HG02798 (cell line): ENCODE results near the gene NFE2.
"Not testable (repeated sequence)": the region's sequence is repeated elsewhere in the genome, so short reads cannot be mapped to it uniquely, and the experiment has no call there.

Experiments used
- ATAC-seq: cut with Tn5 transposase; IDR thresholded peaks from one replicate; pipeline ENCODE4 v1.9.1; 2021; ENCODE audit warnings: mild to moderate bottlenecking; ENCODE audit not compliant: unreplicated experiment, poor library complexity

Gene NFE2

DNA sequence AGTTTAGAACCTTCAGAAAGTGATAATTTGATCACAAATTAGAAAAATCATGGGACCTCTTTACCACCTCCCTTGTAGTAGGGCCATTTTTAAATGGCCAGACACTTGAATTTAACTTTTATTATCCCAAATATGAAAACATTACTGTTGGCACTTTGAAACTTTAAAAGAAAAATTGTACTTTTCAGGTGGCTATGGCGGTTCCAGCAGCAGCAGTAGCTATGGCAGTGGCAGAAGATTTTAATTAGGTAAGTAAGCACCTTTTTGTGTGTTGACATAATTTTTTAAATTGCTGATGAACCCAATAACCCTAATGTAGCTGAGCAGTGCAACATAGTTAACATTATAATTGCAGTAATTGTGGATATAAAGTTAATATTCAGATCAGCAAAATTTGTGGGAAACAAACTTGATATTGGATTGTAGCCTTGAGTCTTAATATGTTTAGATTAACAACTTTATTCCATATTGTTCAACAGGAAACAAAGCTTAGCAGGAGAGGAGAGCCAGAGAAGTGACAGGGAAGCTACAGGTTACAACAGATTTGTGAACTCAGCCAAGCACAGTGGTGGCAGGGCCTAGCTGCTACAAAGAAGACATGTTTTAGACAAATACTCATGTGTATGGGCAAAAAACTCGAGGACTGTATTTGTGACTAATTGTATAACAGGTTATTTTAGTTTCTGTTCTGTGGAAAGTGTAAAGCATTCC is 16.6 kb downstream of the NFE2 start:
- not testable (repeated sequence) for ATAC-seq

DNA sequence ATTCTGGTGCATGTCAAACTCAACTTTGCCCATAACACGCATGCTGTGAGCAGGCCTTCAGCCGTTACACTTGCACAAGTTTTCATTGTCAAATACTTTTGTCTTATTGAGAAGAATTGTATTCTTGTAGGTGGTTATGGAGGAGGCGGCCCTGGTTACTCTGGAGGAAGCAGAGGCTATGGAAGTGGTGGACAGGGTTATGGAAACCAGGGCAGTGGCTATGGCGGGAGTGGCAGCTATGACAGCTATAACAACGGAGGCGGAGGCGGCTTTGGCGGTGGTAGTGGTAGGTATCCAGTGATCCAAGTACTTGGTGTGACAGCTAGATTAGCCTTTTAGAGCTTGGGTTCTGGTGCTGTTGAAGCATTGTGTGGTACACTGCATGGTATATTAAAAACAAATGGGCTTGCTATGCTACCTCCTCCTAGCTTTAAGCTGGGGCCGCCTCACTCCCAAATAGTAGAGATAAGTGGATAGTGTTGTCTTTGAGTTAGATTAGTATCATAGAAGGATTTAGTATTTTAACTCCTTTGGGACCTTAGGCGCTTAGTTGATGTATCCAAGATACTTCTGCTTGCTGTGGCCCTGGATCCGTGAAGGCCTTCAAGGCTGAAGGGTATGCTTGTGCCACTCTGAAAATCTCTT is 17.7 kb downstream of the NFE2 start:
- ATAC-seq = no peak

DNA sequence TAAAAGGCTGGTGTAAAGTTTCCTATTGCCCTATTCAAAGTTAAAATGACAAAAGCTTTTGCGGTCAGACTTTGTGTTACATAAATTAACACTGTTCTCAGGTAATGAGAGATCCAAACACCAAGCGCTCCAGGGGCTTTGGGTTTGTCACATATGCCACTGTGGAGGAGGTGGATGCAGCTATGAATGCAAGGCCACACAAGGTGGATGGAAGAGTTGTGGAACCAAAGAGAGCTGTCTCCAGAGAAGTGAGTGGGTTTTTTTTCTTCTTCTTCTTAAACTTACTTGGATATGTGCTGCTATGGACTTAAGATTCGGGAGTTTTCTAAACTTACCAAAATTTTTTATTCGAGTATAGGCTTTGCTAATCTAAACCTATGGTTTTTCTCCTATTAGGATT is 19.1 kb downstream of the NFE2 start:
- ATAC-seq = not testable (repeated sequence)

DNA sequence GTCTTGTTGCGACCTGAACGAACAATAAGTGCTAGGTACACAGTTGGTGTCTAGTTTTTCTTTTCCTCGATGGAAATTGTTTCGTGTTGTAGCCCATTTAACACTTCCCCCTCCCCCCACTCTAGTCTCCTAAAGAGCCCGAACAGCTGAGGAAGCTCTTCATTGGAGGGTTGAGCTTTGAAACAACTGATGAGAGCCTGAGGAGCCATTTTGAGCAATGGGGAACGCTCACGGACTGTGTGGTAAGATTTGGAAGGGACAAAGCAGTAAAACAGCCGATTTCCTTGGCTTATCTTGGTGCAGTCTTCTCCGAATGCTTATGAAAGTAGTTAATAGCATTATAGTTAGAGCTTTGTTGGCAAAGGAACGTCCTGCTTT is 19.6 kb downstream of the NFE2 start:
- ATAC-seq = not testable (repeated sequence)

DNA sequence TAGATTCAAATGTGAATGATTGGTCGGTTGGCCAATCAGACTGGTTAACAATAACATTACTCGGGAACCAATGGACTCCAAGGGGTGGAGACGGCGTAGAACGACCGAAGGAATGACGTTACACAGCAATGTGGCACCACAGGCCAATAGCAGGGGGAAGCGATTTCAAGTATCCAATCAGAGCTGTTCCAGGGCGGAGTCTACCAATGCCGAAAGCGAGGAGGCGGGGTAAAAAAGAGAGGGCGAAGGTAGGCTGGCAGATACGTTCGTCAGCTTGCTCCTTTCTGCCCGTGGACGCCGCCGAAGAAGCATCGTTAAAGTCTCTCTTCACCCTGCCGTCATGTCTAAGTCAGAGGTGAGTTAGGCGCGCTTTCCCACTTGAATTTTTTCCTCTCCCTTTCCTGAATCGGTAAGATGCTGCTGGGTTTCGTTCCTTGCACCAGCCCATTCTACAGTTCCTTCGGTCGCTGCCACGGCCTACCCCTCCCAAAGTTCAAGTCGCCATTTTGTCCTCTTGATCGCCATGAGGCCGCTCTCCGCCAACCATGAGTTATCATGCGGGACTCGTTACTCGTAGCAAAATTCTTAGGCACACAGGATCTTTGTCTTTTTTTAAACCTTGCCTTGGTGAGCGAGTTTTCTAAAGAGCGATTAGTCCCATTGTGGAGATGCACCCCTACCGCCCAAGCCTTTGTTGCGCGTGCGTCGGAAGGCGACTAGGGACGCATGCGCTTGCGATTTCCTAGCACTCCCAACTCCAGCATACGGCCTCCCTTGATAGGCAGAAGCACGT is 20.2 kb downstream of the NFE2 start, which contains the start of gene HNRNPA1:
Gene HNRNPA1, plus strand, starts transcription at position 259 of the 793 bp plus-strand sequence. Its CDS starts 82 bp downstream, at position 341.
- peak; percentile 89 for ATAC-seq

DNA sequence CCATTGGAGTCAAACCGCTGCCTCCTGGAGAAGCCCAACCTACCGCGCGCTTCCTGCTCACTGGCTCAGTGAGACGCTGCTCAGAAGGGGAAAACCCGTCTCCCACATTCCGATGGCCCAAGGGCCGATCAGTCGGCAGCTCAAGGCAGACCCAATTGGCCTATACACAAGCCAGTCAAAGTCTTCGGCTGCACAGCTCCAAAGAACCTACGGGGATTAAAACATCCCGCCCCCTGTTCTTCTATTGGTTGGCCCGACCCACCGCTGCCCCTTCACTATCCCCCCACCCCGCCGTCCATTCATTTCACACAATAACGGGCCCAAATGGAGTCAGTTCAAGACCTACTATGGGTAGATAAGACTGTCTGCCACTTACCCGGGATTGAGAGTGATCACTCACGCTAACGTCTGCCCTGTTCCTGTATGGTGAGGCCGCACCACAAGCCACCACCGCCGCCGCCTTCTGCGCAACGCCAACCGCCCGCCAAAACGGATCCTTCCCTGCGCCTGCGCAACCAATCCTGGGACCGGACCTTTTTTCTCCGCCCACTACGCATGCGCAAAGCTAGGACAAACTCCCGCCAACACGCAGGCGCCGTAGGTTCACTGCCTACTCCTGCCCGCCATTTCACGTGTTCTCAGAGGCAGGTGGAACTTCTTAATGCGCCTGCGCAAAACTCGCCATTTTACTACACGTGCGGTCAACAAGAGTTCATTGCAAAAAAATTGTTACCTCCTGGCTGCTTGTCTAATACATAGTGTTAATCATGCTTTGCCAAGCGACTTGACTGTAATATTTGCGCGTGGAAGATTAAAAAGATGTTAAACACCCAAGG is 21.0 kb downstream of the NFE2 start, which contains the start of gene CBX5:
Gene CBX5, minus strand, starts transcription at position 491 of the 836 bp plus-strand sequence. CDS start 22,472 bp downstream, outside the sequence.
- ATAC-seq = peak; percentile 74

DNA sequence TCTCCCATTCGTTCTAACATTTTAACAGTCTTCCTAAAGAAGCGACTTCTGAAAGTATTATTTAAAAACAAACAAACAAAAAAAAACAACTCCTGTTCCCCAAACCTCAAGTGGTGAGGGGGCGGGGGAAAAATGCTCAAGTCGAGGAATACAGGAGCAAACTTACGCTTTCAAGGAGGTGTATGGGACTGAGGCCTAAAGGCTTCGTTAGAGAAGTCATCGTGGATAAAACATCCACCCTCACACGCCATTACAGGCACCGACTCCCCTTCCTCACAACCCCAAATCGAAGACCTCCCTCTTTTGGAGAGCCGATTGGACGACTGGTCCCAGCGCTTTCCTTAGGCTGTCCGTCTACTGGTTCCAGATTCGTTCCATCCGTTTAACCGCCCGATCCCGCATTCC is 21.6 kb downstream of the NFE2 start:
- ATAC-seq = no peak

DNA sequence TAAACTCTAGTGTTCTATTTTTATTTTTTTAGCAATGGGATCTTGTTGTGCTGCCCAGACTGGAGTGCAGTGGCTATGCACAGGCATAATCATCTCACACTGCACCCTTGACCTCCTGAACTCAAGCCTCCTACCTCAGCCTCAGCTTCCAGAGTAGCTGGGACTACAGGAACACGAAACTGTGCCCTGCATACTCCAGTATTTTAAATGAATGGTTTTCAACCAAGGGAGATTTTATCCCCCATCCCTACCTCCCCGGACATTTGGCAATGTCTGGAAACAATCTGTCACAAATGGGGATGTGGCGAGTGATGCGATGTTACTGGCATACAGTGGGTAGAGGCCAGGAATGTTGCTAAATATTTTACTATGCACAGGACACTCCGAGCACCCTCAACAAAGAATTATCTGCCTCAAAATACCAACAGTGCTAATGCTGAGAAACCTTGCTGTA is 23.0 kb downstream of the NFE2 start:
- no peak for ATAC-seq

DNA sequence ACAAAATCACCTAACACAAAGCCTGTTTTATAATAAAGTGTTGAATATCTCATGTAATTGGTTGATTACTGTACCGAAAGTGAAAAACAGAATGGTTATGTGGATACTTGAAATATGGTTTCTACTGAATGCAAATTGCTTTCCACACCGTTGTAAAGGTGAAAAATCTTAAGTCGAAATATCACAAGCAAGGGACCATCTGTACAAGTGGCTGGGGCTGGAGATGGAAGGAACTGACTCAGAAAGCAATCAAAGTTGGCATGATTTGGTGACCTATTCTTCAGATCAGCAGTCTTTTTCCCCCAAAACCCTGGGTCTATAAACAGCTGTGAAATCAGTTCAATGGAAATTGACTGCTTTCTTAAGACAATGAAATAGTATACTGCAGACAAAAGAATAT is 24.4 kb downstream of the NFE2 start:
- no peak for ATAC-seq

DNA sequence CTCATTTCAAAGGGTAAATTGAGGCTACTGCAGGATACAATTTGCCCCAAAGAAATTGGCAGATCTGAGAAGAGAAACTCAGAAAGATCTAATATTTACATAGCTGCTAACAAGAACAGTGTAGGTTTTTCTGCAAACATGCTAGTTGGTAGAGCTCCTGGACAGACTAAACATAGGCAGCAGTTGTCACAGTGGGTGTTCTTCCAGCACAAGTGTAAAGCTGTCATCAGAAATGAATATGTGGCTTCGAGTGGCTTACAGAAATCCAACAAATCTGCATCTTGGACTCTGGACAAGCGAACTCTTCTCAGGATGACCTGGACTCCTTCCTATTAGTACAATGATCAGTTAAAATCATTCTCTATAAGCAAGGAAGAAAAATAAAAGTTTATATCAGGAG is 26.8 kb downstream of the NFE2 start:
- ATAC-seq = no peak

DNA sequence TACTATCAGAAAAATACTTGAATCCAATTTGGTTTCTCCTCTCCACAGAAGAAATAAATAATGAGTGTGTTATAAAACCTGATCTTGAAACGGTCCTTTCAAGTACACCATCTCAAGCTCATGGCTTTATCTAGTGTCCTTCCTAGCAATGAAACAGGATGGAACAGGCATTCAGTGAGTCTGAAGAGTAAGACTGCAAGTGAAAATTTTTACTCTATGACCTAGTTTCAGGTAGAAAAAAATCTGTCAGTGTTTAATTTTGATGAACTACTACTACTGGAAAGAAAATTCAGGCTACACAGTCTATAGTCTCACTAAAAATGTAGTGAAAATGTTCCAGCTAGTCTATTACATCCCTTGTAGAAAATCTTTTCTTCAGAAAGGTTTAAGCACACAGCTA is 28.6 kb downstream of the NFE2 start:
- no peak for ATAC-seq

DNA sequence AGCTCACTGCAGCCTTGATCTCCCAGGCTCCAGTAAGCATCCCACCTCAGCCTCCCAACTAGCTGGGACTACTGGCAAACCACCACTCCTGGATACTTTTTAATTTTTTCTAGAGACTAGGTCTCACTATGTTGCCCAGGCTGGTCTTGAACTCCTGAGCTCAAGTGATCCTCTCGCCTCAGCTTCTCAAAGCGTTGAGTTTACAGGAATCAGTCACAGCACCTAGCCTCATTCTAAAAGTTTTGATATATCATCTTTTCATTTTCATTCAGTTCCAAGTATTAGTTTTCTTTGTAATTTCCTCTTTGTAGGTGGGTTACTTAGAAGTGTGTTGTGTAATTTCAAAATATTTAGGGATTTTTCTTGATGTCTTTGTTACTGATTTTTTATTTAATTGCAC is 30.5 kb downstream of the NFE2 start:
- no peak for ATAC-seq

DNA sequence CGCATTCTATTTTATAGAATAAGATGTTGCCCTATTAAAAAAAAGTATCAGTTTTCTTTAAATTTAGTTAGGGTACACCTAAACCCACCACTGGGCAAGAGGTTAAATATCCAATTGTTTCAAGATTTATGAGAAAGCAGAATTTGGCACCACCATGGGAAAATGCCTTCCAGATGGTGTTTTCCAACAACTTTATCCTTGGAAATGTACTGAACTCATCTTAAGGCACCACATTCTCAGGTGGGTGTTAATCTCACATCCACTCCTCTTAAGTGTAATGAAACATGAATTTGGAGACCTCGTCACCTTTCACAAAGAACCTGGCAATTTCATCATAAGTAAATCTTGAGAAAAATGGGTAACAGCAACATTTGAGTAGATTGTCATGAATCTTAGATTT is 34.0 kb downstream of the NFE2 start:
- ATAC-seq = no peak

DNA sequence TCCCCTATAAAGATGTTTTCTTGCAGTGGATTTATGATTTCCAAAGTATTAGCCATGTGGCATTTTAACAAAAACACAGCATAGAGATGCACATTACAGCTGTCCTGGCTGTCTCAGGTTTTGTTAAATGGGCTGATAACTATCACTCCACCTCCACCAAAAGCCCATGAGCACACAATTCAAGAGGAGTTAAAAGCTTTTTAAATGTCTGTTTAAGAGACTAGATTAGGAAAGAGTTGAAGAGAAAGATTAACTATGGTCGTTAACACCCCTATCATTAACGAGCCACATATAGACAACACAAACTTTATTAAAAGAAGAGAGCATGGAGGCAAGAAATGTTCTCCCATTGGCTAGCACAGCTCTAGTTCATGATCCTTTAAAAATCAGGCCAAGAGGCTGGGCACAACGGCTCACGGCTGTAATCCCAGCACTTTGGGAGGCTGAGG is 35.4 kb downstream of the NFE2 start:
- ATAC-seq = no peak

DNA sequence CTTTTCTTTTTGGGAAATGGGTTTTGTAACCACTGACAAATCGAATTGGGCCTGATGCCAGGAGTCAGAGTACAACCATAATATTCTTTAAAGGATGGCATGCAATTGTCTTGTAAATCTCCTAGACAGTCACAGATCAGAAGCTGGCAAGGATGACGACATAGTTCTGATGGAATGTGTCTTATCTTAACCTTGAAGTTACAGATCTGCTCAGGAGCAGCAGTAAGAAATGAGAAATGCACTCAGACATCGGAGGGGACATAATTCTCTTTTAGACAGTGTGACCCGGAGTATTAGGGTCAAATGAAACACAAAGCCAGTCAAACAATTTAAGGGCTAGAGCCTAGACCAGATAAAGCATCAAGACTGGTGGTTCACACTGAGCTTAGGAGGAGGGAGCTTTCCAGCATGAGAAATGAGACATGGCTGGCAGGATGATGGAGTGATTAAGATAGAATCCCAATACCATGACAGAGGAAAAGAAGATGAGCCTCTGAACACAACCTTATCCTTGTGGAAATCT is 38.4 kb downstream of the NFE2 start:
- no peak for ATAC-seq

DNA sequence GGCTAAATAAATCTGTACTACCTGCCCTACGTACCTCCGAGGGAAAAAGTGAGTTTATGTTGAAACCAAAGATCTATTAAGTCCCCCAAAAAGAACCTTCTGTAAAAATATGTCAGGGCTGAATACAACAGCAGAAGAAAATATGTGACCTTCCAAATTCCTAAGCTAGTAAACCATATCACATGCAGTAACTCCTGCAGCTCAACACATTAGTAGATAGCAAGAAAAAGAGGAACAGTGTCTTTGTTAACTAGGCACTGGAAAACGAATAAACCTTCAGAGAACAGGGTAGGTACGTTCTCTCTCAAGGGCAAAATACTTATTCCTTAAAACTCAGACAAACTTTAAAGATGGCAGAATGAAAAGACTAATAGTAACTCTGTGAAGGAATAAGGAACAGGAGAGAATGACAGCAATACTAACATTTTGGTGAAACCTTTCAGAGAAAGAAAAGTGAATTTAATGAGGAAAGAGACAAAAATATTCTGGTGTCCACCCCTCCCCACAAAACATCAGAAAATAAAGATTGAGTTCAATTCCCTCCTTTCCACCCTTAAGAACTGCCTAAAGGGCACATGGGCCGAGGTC is 38.9 kb downstream of the NFE2 start:
- ATAC-seq = no peak

DNA sequence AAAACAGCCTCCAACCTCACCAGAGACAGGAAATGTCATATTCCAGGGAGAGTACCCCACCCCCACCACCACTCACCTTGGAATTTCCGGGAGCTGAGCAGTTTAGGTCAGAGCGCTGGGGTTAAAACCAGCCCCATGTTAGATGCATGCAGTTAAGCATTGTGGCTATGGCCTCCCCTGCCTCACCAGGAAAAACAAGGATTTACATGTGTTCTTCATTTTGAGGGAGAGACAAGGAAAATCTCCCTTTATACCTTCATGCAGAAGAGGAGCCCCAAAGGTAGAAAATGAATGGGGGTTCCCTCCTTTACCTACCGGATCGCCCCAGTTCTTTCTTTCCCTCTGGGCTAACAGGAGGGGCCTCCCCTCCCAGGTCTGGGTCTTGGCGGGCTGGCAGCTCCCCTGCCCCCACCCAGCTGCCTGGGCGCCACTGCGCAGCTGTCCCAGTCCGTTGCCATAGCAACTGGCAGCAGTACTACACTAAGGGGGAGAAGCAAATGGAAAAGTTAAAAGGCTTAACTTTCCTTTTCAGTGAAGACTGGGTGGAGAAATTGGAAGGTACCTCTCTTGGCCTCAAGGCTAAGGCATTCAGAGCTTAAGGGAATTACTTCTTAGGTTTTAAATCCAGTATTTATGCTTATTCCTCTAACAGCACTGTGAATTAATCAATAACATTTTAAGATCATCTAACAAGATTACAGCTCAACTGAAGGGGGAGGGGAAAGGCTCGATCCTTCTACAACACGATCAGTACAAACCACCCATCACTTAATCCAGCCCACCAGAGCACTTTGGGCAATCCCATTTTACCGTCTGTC is 41.4 kb downstream of the NFE2 start:
- peak; percentile 66 for ATAC-seq

DNA sequence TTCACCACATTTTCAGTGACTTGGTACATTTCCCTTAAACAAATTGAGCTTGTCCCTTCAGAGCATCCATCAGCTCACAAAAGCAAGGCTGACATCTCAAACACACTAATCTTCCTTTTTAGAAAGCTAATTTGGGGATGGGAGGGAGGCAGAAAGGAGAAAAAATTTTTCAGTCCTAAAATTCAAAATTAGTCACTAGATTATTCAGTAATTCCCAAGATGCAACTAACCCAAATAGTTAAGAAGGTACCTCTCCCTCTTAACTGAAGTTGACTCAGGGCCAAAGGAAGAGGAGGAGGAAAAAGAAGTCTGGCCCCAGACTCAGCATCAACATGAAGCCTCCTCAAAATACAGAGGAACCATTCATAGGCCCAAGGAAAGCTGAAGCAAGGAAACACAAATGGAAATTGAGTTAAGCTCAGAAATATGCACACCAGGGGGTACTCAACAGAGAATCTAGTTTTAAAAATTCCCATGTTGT is 42.6 kb downstream of the NFE2 start:
- no peak for ATAC-seq
